GM21723 (cell line): ENCODE measurements around the gene RBMY1F.
"Not testable (repeated sequence)": the region's sequence is repeated elsewhere in the genome, so short reads cannot be mapped to it uniquely, and the experiment has no call there.

Experiments used
- ATAC-seq: cut with Tn5 transposase; IDR thresholded peaks from one replicate; pipeline ENCODE4 v1.9.1; 2021; ENCODE audit warnings: mild to moderate bottlenecking, moderate library complexity; ENCODE audit not compliant: unreplicated experiment

The RBMY1F gene

DNA sequence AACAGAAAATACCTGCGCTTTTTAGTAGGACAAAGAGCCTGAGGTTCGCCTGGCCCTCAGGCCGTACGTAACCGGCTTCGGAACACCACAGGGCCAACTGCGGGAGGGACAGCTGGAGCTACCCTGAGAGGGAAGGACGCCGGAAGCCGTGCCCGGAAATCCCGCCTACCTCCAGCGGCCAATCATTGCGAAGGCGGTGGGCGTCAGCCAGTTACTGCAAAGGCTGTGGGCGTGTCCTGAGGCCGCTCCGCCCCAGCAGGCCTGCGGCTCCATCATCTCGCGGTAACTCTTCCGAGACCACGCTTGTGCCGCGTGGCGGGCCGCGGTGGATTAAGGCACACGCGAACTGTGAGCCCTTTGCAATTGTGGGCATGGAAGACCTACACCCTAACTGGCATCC lies at the start of gene RBMY1F:
RBMY1F (minus strand) TSS at position 101 of the 400 bp plus-strand sequence. CDS start 1,954 bp downstream, outside the sequence.
- not testable (repeated sequence) for ATAC-seq

DNA sequence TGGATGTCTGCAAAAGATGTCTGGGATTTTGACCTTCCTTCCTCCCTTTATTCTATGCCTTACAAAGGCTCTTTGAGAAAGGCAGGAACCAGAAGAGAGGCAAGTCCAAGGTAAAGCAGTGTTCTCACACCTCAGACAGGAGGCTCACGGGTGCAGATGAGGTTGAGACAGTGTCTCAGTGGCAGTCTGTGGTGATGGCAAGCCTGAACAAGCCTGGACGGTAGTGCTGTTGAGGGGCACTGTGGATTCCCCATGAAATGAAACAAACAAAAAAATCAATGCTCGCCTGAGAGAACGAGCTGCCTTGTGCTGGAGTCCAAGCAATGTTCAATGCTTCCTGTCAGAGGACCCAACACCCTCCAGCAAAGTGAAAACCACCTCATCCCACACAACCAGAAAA lies 31.6 kb downstream of the RBMY1F start:
- not testable (repeated sequence) for ATAC-seq

DNA sequence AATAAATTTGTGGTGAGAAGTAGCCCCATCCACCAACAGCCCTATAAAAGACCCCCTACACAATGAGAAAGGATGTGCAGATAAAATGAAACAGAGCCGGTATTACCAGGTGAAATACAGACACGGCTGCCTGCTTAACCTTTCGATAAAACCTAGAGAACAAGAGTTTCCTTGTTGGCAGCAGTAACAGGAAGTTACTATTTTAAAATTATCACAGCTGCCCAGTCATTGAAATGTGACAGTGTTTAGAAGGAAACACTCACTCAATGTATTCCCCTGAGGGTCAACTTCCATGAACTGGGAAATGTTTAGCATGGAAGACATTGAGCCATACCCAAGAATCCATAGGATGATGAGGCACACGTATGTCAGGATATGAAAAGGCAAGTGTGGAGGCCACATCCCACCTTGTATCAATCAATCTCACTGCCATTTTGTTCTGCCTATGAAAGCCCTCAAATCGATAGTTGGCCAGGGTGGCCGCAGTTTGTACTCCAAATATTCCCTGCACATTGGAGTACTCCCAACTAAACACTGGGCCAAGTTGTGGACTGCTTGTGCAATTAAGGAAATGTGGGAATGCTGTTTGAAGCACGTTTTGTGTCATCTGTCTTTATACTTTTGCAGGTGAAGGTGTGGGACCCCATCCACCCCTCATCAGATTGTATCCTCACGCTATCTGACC lies 41.6 kb downstream of the RBMY1F start:
- not testable (repeated sequence) for ATAC-seq

DNA sequence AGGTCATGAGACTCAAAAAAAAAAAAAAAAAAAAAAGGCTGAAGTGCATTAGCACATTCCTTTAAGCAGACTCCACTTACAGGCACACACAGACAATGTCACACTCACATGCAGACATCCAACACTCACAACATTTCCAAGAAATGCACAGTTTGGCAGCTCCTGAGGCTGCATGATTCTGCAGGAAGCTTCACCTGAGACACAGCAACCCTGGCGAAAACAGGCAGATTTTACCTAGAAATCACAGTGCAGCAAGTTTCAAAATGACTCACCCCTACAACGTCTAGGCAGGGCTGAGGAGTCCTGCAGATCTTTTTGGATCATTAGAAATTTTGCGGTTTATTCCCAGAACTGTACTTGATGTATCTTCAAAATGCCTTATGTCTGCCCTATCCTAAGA lies 48.0 kb downstream of the RBMY1F start:
- ATAC-seq, result not testable (repeated sequence)

DNA sequence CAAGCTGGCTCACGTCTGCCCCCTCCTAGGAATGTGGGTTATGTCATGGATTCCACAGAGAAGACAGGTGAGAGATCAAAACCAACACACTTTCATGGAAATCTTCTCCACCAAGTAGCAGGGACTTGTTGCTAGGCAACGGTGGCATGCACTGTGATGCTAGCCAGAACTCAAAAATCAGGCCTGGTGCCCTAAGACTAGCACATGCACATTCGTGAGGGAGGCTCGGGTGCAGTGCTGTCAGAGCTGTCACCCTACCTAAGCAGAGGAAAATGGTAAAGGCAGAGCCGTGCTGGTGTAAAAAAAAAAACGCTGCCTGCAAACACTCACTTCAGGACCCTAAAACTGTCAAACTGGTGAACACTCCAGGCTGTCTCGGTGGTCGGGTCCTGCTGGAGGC lies 52.2 kb downstream of the RBMY1F start:
- not testable (repeated sequence) for ATAC-seq
